GM19193 (cell line): ENCODE data around the gene ENO3.

Source experiments
- POLR2A ChIP-seq: IDR thresholded peaks from 4 replicates; pipeline ENCODE4 v1.6.1; 2011; ENCODE audit not compliant: insufficient read depth, insufficient read length; ENCODE audit errors: extremely low read depth

Gene ENO3

DNA sequence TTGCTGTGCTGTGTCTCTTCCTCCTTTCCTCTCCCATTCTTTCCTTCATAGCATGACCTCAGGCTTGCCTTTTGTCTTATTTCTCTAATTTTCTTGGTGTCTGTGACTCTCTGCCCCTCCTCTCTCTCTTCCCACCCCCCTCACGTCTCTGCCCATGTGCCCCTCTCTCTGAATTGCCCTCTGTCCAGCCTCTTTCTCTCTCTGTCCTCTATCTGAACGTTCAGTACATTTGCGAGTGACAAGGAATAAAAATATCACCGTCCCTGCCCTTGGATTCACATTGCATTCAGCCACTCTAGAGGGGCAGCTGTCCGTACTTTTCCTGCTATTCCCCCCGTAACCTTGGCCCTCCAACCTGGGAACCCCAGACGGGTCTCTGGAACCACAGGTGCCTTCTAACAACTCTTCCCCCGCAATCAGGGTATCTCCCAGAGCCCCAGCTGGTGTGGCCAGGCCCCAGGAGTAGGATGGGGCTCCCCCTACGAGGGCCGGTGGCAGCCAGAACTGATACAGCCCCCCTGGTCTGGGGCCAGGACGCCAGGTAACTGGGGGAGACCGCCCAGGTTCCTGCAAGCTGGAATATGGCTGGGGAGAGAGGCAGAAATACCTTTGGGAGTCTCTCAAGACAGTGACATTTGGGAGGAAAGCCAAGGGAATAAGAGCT lies 48.6 kb downstream of the ENO3 start:
- TF ChIP-seq POLR2A, result no peak

DNA sequence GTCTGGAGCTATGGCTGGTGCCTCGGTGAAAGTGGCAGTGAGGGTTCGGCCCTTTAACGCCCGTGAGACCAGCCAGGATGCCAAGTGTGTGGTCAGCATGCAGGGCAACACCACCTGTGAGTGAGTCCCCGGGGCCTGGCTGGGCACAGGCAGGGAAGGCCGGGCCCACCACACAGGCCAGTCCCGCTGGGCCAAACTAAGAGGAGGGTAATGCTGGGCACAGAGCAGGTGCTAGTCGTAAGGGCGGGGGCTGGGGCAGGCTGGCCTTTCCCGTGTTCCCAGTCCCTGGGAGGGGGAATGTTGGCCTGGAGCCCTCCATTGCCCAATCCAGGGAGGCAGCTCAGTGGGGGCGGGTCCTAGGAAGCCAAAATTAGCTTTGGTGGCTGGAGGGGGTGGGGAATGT lies 49.3 kb downstream of the ENO3 start:
- no peak for TF ChIP-seq POLR2A

DNA sequence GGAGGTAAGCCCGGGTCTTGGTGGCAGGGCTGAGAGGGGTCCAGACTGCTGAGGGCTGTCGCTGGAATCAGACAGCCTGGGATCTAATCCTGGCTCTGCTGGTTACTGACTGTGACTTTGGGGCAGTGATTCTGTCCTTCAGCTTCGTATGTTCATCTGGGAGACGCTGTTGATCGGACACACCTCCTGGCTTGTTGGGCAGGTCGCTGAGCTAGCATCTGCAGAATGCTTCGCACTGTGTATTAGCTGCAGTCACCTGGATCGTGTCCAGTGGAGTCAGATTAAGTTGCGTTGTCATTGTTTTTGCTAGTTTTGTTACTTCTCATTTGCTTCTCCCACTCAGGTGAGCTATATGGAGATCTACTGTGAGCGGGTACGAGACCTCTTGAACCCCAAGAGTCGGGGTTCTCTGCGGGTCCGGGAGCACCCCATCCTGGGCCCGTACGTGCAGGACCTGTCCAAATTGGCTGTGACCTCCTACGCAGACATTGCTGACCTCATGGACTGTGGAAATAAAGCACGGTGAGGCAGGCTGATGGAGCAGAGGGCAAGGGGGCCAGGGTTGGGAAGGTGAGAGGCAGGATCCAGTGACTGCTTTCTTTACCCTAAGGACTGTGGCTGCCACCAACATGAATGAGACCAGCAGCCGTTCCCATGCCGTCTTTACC lies 51.3 kb downstream of the ENO3 start:
- TF ChIP-seq POLR2A, result no peak

DNA sequence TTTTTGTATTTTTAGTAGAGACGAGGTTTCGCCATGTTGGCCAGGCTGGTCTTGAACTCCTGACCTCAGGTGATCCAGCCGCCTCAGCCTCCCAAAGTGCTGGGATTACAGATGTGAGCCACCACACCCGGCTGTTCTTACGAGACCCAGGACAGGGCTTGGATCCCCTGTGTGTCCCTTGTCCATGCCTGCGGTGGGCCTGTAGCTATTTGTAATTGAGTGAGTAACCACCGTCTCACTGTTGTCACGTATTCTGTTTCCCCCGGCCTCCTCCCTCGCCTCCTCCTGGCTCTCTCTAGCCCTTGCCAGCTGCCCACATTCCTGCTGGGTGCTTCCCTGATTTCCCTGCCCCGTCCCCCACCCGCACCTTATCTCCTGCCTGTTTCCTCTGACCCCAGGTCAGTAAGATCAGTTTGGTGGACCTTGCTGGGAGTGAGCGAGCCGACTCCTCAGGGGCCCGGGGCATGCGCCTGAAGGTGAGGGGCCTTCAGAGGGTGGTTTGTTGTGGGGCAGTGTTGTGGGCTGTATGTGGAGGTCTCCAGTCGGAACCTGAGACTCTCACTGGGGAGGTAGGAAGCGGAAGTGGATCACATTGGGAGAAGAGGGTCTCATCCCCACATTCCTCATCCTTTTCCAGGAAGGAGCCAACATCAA lies 52.4 kb downstream of the ENO3 start:
- no peak for TF ChIP-seq POLR2A
